Right lobe of liver (tissue), 4 donors: ENCODE measurements around the gene LCNL1.

Source experiments
- CTCF ChIP-seq, 4 donors: fragments of 200-600 bp in 3 of 4; fragments of 450-650 bp in 1 of 4; IDR thresholded peaks; one replicate each; pipeline versions ENCODE4 v1.5.1 to v1.8.0; 2016 to 2022; ENCODE audit warnings: antibody characterized with exemption in 4 of 4, mild to moderate bottlenecking in 2 of 4
- POLR2A ChIP-seq: fragments of 450-650 bp; IDR thresholded peaks from one replicate; pipeline ENCODE4 v1.6.1; 2017; ENCODE audit warnings: antibody characterized with exemption, mild to moderate bottlenecking
- donor health status: DM: no; HTN: no; CAD: no.
- donor health status: DM: no; HTN: no; CAD: no.
- donor health status: DM: no; HTN: yes; CAD: no.

DNA sequence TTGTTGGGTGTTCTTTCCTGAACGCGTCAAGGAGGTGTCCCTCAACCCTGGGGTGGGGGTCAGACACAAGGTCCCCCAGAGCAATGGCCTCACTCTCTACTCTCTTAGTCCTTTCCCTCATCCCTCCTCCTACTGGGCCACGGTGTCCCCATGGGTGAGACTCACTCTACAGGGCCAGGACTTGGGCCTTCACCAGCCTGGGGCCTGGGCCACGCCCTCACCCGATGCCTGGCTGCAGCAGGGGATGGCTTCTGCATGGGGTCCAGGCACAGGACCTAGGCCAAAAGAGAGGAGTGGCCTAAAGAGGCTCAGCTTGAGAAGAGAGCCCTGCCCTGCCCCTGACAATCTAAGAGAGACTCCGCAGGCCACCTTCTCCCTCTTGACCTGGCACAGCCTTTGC, 24.9 kb upstream of the LCNL1 start:
- no peak for TF ChIP-seq POLR2A
- TF ChIP-seq CTCF (IDR thresholded peaks at IDR 0.05), result no peak
